Endothelial cell of umbilical vein (primary cell): Measurements from ENCODE around the gene FOLR1. TPM values are rescaled to one million over a fixed set of nuclear protein-coding genes. Genes with fewer than 3 reads are reported as not detected.

ENCODE experiments used
- BruUV-seq: library from RNA; stranded (reverse); fragments of 400-500 nt; replicated peaks from 2 replicates; lab custom pipeline; 2021; lab: Mats Ljungman, UMichigan
- CTCF ChIA-PET: fragments of 300-600, 350-600 bp; sonication (Branson Sonifier 250); formaldehyde crosslinking; loops from one replicate; lab custom pipeline; 2021; ENCODE audit warnings: antibody characterized with exemption, inconsistent platforms; lab: Charles Lee
- POLR2A ChIA-PET: fragments of 300-600, 350-600 bp; sonication (Branson Sonifier 250); formaldehyde crosslinking; loops from one replicate; lab custom pipeline; 2021; ENCODE audit warnings: antibody characterized with exemption, inconsistent platforms; lab: Charles Lee
- DNase-seq: peaks from one replicate; pipeline ENCODE4 v3.0.0-alpha.2; 2011; ENCODE audit warnings: low read depth, low spot score
- FAIRE-seq: peaks from 2 replicates; lab custom pipeline; 2011; peaks lifted over from hg19 to GRCh38; lab: Jason Lieb, UNC
- H2AFZ ChIP-seq: 2 replicates; pipeline ENCODE4 v1.6.0; 2012; ENCODE audit warnings: low read depth, low read length, control low read depth, inconsistent platforms
- H3K27ac ChIP-seq: 2 replicates; pipeline ENCODE4 v1.5.1; 2011; ENCODE audit warnings: low read depth, mild to moderate bottlenecking, control low read depth, low read length, moderate library complexity; ENCODE audit not compliant: insufficient read depth
- H3K27me3 ChIP-seq, 2 experiments: 2 replicates each; pipeline versions ENCODE4 v1.6.0 to v1.6.1; 2011; ENCODE audit warnings: low read length in 2 of 2, mixed read lengths in 1 of 2; ENCODE audit not compliant: control insufficient read depth in 2 of 2, insufficient read depth in 2 of 2
- H3K36me3 ChIP-seq, 2 experiments: 2 replicates in 1 of 2; 3 replicates in 1 of 2; pipeline ENCODE4 v1.5.1; 2011; ENCODE audit warnings: low read length in 2 of 2, mild to moderate bottlenecking in 1 of 2, moderate library complexity in 1 of 2; ENCODE audit not compliant: control insufficient read depth in 2 of 2, insufficient read depth in 2 of 2; ENCODE audit errors: extremely low read depth in 1 of 2
- H3K4me1 ChIP-seq: 3 replicates; pipeline ENCODE4 v1.5.1; 2011; ENCODE audit warnings: mild to moderate bottlenecking, low read length; ENCODE audit not compliant: control insufficient read depth, insufficient read depth; ENCODE audit errors: extremely low read depth
- H3K4me2 ChIP-seq: 2 replicates; pipeline ENCODE4 v1.6.1; 2011; ENCODE audit warnings: low read length, control low read depth, mixed read lengths; ENCODE audit not compliant: insufficient read depth
- H3K4me3 ChIP-seq, 3 experiments: fragments of 200-600 bp in 1 of 3; sonication (generic), shearing (Covaris generic) in 1 of 3; replicated peaks in 1 of 3; 2 replicates each; pipeline ENCODE4 v1.5.1; 2011 to 2016; ENCODE audit warnings: control low read depth in 3 of 3, low read length in 3 of 3, mild to moderate bottlenecking in 2 of 3, inconsistent platforms in 1 of 3, low read depth in 1 of 3, moderate library complexity in 1 of 3; ENCODE audit not compliant: insufficient read depth in 1 of 3
- H3K79me2 ChIP-seq: 2 replicates; pipeline ENCODE4 v1.6.0; 2012; ENCODE audit warnings: low read length, inconsistent platforms; ENCODE audit not compliant: control insufficient read depth, insufficient read depth
- H3K9ac ChIP-seq: replicated peaks from 2 replicates; pipeline ENCODE3; 2011; ENCODE audit warnings: low read length, control low read depth; ENCODE audit not compliant: insufficient read depth; ENCODE audit errors: extremely low read depth
- H3K9me1 ChIP-seq: replicated peaks from 3 replicates; pipeline ENCODE4 v1.6.0; 2011; ENCODE audit warnings: mild to moderate bottlenecking, low read length; ENCODE audit not compliant: control insufficient read depth, insufficient read depth; ENCODE audit errors: extremely low read depth
- H3K9me3 ChIP-seq: replicated peaks from 2 replicates; pipeline ENCODE4 v1.5.1; 2012; ENCODE audit warnings: low read length, inconsistent platforms; ENCODE audit not compliant: control insufficient read depth, insufficient read depth
- H4K20me1 ChIP-seq: replicated peaks from 2 replicates; pipeline ENCODE3; 2011; ENCODE audit warnings: mild to moderate bottlenecking, low read length; ENCODE audit not compliant: control insufficient read depth, insufficient read depth; ENCODE audit errors: extremely low read depth
- EZH2 ChIP-seq: IDR thresholded peaks from 2 replicates; pipeline ENCODE4 v1.6.1; 2012; ENCODE audit warnings: borderline replicate concordance, low read depth, mild to moderate bottlenecking, moderate library complexity, low read length, inconsistent platforms; ENCODE audit not compliant: severe bottlenecking
- FOS ChIP-seq: IDR thresholded peaks from 2 replicates; pipeline ENCODE4 v1.6.1; 2011; ENCODE audit warnings: mild to moderate bottlenecking, low read length, moderate library complexity, borderline replicate concordance; ENCODE audit not compliant: insufficient read depth
- GATA2 ChIP-seq: IDR thresholded peaks from 2 replicates; pipeline ENCODE4 v1.7.0; 2011; ENCODE audit warnings: low read depth, mild to moderate bottlenecking, moderate library complexity, mixed read lengths, low read length; ENCODE audit not compliant: insufficient read length, insufficient read depth
- JUN ChIP-seq: IDR thresholded peaks from 2 replicates; pipeline ENCODE4 v1.6.1; 2011; ENCODE audit warnings: borderline replicate concordance, low read depth; ENCODE audit not compliant: insufficient read length, insufficient read depth
- MYC ChIP-seq: IDR thresholded peaks from one replicate; pipeline ENCODE4 v1.6.1; 2011; ENCODE audit warnings: mild to moderate bottlenecking, low read depth, low read length
- POLR2A ChIP-seq: IDR thresholded peaks from 2 replicates; pipeline ENCODE4 v1.6.1; 2012; ENCODE audit warnings: low read depth, mild to moderate bottlenecking, control low read depth, low read length
- POLR2AphosphoS5 ChIP-seq: IDR thresholded peaks from 2 replicates; pipeline ENCODE4 v1.6.1; 2012; ENCODE audit warnings: low read depth, mild to moderate bottlenecking, control low read depth, low read length, moderate library complexity; ENCODE audit not compliant: insufficient read depth
- dilution Hi-C: fragments of 300-500 bp; cut with MboI; formaldehyde crosslinking; loops from one replicate; pipeline ENCODE4 v1.15.0; 2019; ENCODE audit warnings: low sequenced_read_pairs; ENCODE audit not compliant: extremely low pct_ligation_motif_present
- intact Hi-C: fragments of 100-400 bp; cut with micrococcal nuclease; formaldehyde crosslinking; loops from one replicate; pipeline ENCODE4 v1.10.0; 2022
- polyA plus RNA-seq, 4 experiments: library from polyadenylated mRNA; depleted of rRNA in 3 of 4; stranded (reverse) in 3 of 4; unstranded in 1 of 4; fragments of >200 nt; gene quantifications; 2 replicates each; pipeline versions ENCODE4 v1.2.1 to v1.2.3, GENCODE V29; 2011 to 2012; ENCODE audit warnings: missing spikeins in 1 of 4
- total RNA-seq: library from RNA; stranded (reverse); gene quantifications from 2 replicates; pipeline ENCODE4 v1.2.3, GENCODE V29; 2021
- TF ChIP-seq, protein P1 (sequence below), 2 donors: IDR thresholded peaks; 1 replicate in 1 of 2; 2 replicates in 1 of 2; pipeline ENCODE4 v1.5.1; 2011; ENCODE audit warnings: low read length in 2 of 2, mild to moderate bottlenecking in 2 of 2, moderate library complexity in 2 of 2, control low read depth in 1 of 2, inconsistent platforms in 1 of 2, low read depth in 1 of 2; ENCODE audit not compliant: insufficient read depth in 1 of 2; ENCODE audit errors: extremely low read depth in 1 of 2
- TF ChIP-seq, protein P2 (sequence below): IDR thresholded peaks from 2 replicates; pipeline ENCODE4 v1.6.1; 2011; ENCODE audit not compliant: insufficient read depth, insufficient read length

FOLR1 gene
- total and polyA plus RNA-seq, 2 donors (not counting 3 experiments of a cell fraction or from before 2014, with no cell fraction given), result not detected

- dilution Hi-C loops, result no loop called here
- intact Hi-C loops, result loop anchor here (1.0 to 2.0 kb wide), 4 partner anchors 15 to 213 kb away; no protein-coding TSS in a partner anchor
Measured at GRCh38 chr11:72238040-72238450, 46.1 kb downstream of the FOLR1 start.

More at GRCh38 chr11:72238040-72238450, 46.1 kb downstream of the FOLR1 start:
- ChIA-PET POLR2A (no interaction called here), CTCF (interaction anchor here (0.7 to 3.8 kb wide), 22 partner anchors 8 to 261 kb away, joined by 3 to 38 read pairs (median 3); partner anchors contain the start of gene INPPL1)
- no peaks in the 10 kb centered on the region for H3K9me1 ChIP-seq
- H3K36me3 ChIP-seq, result peaks cover 6 to 38% of the 10 kb centered on the region in 2 experiments
- TF ChIP-seq JUN (no peak), FOS (no peak), POLR2A (peak; percentile 45), EZH2 (no peak), MYC (no peak), GATA2 (no peak), POLR2AphosphoS5 (no peak)
- TF ChIP-seq, protein P1, sequence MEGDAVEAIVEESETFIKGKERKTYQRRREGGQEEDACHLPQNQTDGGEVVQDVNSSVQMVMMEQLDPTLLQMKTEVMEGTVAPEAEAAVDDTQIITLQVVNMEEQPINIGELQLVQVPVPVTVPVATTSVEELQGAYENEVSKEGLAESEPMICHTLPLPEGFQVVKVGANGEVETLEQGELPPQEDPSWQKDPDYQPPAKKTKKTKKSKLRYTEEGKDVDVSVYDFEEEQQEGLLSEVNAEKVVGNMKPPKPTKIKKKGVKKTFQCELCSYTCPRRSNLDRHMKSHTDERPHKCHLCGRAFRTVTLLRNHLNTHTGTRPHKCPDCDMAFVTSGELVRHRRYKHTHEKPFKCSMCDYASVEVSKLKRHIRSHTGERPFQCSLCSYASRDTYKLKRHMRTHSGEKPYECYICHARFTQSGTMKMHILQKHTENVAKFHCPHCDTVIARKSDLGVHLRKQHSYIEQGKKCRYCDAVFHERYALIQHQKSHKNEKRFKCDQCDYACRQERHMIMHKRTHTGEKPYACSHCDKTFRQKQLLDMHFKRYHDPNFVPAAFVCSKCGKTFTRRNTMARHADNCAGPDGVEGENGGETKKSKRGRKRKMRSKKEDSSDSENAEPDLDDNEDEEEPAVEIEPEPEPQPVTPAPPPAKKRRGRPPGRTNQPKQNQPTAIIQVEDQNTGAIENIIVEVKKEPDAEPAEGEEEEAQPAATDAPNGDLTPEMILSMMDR (IDR thresholded peaks at IDR 0.05; ENCODE audit: extremely low read depth in 1 of 2, insufficient read depth in 1 of 2, low read depth in 1 of 2, low read length in 2 of 2), result peak; percentile 77 to 85
- TF ChIP-seq, protein P2, sequence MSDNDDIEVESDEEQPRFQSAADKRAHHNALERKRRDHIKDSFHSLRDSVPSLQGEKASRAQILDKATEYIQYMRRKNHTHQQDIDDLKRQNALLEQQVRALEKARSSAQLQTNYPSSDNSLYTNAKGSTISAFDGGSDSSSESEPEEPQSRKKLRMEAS, result no peak
- peak; percentile 83 for FAIRE-seq
- H3K4me3 ChIP-seq, result no peak overlapping the region
- peaks cover 12% of the 10 kb centered on the region for H3K4me1 ChIP-seq
- BruUV-seq, result no TSS peak
- no peak overlapping the region for H3K9ac ChIP-seq
- H4K20me1 ChIP-seq, result no peaks in the 10 kb centered on the region
- DNase-seq, result peak; percentile 51
- no peak overlapping the region for H3K4me2 ChIP-seq
- no peaks in the 10 kb centered on the region for H3K9me3 ChIP-seq
- H2AFZ ChIP-seq, result no peak overlapping the region
- H3K27ac ChIP-seq, result no peak overlapping the region
- H3K27me3 ChIP-seq, result peaks cover 28 to 37% of the 10 kb centered on the region in 2 experiments
- no peaks in the 10 kb centered on the region for H3K79me2 ChIP-seq
